HG02852 (cell line): Measurements from ENCODE around the gene INHBC.
A peak's percentile ranks its signal among the peaks of the same experiment; 100 is the strongest.

Experiments
- ATAC-seq: cut with Tn5 transposase; IDR thresholded peaks from one replicate; pipeline ENCODE4 v1.9.1; 2021; ENCODE audit warnings: mild to moderate bottlenecking, moderate library complexity; ENCODE audit not compliant: unreplicated experiment

Gene INHBC

DNA sequence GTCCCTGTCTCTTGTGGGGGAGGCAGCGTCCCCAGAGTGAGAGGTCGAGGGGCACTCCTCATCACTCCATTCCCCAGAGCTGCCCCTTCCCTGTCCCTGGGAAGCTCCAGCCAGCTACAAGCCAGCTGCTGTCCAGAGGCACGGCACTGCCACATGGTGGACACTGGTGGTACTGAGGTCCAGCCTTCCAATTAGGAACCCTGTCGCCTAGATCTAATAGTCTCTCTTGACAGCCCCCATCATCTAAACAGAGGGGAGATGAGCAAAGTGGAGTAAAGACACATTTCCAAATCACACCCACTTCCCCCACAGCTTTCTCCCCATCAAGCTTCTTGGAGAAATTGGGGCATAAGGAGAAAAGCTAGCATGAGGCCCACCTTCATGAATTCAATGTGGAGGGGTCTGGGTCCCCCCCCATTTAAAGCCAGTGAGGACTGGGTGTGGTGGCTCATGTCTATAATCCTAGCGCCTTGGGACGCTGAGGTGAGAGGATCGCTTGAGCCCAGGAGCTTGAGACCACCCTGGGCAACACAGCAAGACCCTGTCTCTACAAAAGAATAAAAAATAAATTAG is 18.4 kb downstream of the INHBC start:
- peak; percentile 58 for ATAC-seq

DNA sequence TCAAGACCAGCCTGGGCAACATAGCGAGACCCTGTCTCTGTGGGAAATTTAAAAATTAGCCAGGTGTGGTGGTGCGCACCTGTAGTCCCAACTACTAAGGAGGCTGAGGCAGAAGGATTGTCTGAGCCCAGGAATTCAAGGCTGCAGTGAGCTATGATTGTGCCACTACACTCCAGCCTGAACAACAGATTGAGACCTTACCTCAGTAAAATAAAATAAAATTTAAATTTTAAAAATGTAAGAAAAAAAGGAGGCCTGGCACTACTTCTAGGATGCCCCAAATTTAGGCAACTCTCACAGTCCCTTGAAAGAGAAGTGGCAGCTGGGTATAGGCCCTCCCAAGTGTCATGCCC is 19.6 kb downstream of the INHBC start:
- no peak for ATAC-seq

GRCh38 chr12:57454566-57455373 is 20.2 kb downstream of the INHBC start, which contains the start of gene INHBE:
INHBE (plus strand) TSS chr12:57455307; CDS start chr12:57455537, 230 bp downstream.
- no peak for ATAC-seq

- ATAC-seq: no peak
Observed at GRCh38 chr12:57455374-57456144, 21.0 kb downstream of the INHBC start.

DNA sequence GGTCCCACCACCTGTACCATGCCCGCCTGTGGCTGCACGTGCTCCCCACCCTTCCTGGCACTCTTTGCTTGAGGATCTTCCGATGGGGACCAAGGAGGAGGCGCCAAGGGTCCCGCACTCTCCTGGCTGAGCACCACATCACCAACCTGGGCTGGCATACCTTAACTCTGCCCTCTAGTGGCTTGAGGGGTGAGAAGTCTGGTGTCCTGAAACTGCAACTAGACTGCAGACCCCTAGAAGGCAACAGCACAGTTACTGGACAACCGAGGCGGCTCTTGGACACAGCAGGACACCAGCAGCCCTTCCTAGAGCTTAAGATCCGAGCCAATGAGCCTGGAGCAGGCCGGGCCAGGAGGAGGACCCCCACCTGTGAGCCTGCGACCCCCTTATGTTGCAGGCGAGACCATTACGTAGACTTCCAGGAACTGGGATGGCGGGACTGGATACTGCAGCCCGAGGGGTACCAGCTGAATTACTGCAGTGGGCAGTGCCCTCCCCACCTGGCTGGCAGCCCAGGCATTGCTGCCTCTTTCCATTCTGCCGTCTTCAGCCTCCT is 21.6 kb downstream of the INHBC start:
- no peak for ATAC-seq

- ATAC-seq: no peak
Observed at GRCh38 chr12:57456737-57457490, 22.3 kb downstream of the INHBC start.

DNA sequence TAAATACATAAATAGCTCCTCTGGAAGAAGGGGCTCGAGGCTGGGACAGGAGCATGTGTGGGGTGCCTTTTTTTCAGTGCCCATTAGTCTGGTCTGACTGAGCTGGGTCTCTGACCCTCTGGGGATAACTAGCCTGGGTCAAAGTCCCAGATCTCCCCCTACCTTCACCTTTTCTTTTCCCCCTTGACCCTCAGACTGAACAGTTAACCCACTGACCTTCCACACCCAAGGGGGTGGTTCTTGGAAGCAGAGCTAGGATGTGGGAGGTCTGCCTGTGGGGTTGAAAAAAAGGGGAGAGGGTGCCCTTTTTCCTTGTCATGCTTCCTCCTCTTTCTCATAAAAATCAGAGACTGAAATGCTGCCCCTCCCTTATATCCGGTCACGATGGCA is 24.1 kb downstream of the INHBC start:
- ATAC-seq: no peak

DNA sequence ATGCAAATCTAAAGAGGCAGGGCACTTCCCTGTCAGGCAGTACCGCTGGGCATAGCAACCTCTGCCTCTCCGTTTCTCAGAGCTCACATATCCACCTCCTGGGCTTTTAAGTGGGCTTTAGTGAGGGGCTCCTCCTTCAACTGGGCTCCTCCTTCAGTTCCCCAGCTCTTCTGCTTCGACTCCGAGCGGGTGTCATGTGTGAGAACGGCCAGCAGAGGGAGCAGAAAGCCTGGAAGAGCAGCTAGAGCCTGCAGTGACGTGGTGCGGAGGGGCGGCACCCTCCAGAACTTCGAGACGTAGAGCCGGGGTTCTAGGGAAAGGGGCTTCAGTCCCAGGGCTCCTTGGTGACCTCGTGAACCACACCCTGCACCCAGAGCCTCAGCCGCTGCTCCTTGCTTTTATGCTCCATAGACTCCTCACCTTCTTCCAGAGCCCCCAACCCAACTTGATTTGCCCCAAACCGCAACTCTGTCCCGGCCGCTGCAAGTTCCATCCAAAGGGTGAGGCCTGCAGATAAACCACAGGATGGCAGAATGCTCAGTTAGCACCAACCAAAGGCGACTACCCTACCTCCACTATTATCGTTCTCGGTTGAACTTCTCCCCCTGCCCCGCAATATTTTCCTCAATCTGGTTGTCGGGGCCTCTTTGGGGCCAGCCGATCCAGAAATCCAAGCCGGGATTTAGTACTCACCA is 24.6 kb downstream of the INHBC start:
- ATAC-seq: peak; percentile 49

GRCh38 chr12:57459750-57460467 is 25.3 kb downstream of the INHBC start, which contains the start of gene GLI1:
GLI1 (plus strand) TSS chr12:57459785; CDS start chr12:57463692, 3,907 bp downstream.
- ATAC-seq: no peak

DNA sequence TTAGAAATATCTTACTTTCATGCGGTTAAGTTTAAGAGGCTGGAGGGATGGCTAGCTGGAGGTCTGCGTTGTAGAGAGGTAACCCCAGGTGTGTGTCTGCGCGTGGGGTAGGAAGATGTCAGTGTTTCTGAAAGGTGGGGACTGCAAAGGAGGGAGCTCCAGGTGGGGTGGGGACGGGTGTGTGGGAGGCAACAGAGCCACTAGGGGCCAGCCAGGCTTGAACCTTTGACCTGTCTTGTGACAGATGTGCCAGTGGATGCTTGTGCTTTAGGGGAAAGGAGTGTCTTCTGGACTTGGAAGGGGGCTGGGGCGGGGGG is 25.8 kb downstream of the INHBC start:
- no peak for ATAC-seq

DNA sequence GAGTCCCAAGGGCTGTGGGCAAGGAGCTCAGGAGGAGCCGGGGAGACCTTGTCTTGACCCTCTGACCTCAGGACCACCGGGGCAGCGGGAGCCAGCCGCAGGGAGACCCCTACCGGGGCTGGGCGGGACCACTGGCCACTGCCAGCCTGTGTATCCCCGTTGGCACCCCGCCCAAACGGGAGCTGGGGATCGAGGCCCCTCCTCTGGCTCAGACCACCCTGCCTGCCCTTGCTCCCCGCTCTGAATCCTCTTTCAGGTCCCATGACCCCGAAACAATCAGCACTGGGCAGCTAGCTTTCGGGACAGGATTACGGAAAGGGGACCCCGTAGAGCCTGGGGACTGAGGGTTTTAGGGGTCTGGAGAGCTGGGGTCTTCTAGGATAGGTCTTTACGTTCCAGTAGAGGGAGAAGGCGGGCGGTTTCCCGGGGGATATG is 26.3 kb downstream of the INHBC start:
- no peak for ATAC-seq

DNA sequence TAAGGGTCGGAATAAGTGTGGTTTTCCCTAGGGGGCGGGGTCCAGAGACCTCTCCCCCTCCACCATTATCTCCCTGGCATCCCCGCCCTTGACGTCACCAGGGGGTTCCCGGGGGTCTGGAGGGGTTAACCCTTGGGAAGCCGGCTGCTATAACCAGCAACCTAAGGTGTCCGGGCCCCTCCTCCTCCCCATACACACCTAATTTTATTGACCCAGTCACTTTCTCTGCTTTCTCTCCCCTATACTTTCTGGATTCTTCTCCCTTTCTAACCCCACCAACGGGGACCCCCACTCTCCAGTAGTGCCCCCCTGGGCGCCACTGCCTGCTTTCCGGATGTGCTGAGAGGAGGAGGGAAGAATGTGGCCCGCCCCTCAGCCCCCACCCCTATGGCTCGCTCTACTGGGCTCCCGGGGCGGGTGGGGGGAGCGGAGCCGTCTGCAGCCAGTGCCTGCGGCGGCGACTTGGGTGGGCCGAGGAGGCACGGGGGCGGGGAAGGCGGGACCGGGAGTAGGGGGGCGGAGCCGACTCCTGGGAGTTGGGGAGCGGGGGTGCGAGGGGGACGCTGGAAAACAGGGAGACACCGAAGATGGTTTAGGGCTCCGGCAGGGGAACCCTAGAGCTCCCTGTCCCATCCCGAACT is 26.8 kb downstream of the INHBC start:
- no peak for ATAC-seq

DNA sequence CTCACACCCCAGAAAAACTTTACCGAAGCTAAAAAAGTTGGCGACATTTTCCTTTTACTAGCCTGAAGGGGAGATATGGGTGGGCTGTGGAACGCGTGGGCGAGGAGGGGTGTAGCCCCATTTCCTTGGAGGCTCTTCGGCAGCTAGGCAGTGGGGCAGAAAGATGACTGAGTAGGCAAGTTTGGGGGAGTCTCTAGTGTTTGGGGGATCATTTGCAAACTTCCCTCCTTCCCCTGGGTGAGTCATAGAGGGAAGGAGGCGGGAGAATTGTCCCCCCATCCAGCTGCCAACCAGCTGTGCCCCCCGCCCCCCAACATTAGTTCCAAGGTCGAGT is 27.3 kb downstream of the INHBC start:
- ATAC-seq: no peak

GRCh38 chr12:57462251-57462911 is 27.8 kb downstream of the INHBC start:
- peak; percentile 71 for ATAC-seq

DNA sequence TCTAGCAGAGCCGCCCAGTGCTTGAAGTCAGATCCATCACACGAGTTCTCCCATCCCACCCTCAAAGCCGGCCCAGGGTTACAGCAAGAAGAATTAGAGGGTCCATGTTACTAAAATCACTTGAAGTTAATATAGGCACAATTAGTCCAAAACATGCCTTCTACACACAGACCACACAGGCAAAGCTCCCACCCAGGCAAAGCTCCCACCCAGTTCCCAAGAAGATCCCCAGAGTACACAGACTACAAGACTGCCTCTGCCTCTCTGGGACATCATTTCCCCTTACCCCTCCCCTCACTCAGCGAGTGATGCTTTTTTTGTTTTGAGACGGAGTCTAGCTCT is 28.3 kb downstream of the INHBC start:
- ATAC-seq: no peak

DNA sequence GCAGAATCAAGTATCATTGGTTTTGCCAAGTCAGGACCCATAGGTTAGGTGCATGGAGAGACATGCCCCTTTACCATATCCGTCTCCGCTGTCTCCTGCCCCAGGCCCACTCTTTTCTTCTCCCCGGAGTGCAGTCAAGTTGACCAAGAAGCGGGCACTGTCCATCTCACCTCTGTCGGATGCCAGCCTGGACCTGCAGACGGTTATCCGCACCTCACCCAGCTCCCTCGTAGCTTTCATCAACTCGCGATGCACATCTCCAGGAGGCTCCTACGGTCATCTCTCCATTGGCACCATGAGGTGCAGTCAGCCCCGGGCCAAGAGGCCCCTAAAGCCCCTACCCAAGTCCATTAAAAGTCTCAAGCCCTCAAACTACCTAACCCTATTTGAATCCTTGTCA is 30.0 kb downstream of the INHBC start:
- no peak for ATAC-seq

GRCh38 chr12:57465030-57465746 is 30.6 kb downstream of the INHBC start:
- ATAC-seq: no peak
